Stimulated activated CD8-positive, alpha-beta memory T cell treated with anti-CD3 and anti-CD28 coated beads, Interleukin-7, amount 100 ng/mL, for 48 hours (primary cell): ENCODE results near the gene SLC7A1.

Experiments
- DNase-seq, 2 donors: peaks; one replicate each; pipeline ENCODE4 v3.0.0-alpha.2; 2020; ENCODE audit warnings: low read depth in 1 of 2; ENCODE audit errors: extremely low read depth in 1 of 2

The SLC7A1 gene

GRCh38 chr13:29562786-29563438 is 32.6 kb downstream of the SLC7A1 start:
- DNase-seq: no peak

- no peak for DNase-seq
Observed at GRCh38 chr13:29561918-29562317, 33.6 kb downstream of the SLC7A1 start.

GRCh38 chr13:29556742-29557141 is 38.7 kb downstream of the SLC7A1 start:
- DNase-seq: no peak

GRCh38 chr13:29551214-29551613 is 44.3 kb downstream of the SLC7A1 start:
- no peak for DNase-seq

GRCh38 chr13:29550430-29550988 is 45.0 kb downstream of the SLC7A1 start:
- no peak for DNase-seq

- DNase-seq: no peak
Observed at GRCh38 chr13:29548722-29549121, 46.8 kb downstream of the SLC7A1 start.

- no peak for DNase-seq
Observed at GRCh38 chr13:29547153-29547552, 48.3 kb downstream of the SLC7A1 start.

- no peak for DNase-seq
Observed at GRCh38 chr13:29546662-29547061, 48.8 kb downstream of the SLC7A1 start.

GRCh38 chr13:29545988-29546387 is 49.5 kb downstream of the SLC7A1 start:
- DNase-seq: no peak

GRCh38 chr13:29543230-29544215 is 52.0 kb downstream of the SLC7A1 start:
- DNase-seq: peak; percentile 52 to 75

GRCh38 chr13:29542381-29542780 is 53.1 kb downstream of the SLC7A1 start:
- DNase-seq: no peak

GRCh38 chr13:29541400-29541799 is 54.1 kb downstream of the SLC7A1 start:
- no peak for DNase-seq

GRCh38 chr13:29540799-29541198 is 54.7 kb downstream of the SLC7A1 start:
- DNase-seq: no peak

- no peak for DNase-seq
Observed at GRCh38 chr13:29540334-29540733, 55.2 kb downstream of the SLC7A1 start.

- no peak for DNase-seq
Observed at GRCh38 chr13:29539856-29540255, 55.6 kb downstream of the SLC7A1 start.

GRCh38 chr13:29538652-29539040 is 56.8 kb downstream of the SLC7A1 start:
- DNase-seq: no peak

- no peak for DNase-seq
Observed at GRCh38 chr13:29537736-29538651, 57.5 kb downstream of the SLC7A1 start.

GRCh38 chr13:29536853-29537252 is 58.6 kb downstream of the SLC7A1 start:
- no peak for DNase-seq

- DNase-seq: no peak
Observed at GRCh38 chr13:29535663-29536655, 59.5 kb downstream of the SLC7A1 start.
